Breast epithelium (tissue), 4 donors: ENCODE data around the gene PLSCR1. TPM values are rescaled to one million over a fixed set of nuclear protein-coding genes. Genes with fewer than 3 reads are reported as not detected.
"Not testable (repeated sequence)": the region's sequence is repeated elsewhere in the genome, so short reads cannot be mapped to it uniquely, and the experiment has no call there.

Experiments
- DNase-seq, 2 donors: peaks; one replicate each; pipeline ENCODE4 v3.0.0-alpha.2; 2019; ENCODE audit warnings: low spot score in 2 of 2
- H3K27ac ChIP-seq, 2 donors: fragments of 200-600 bp; sonication (generic) in 1 of 2; one replicate each; pipeline ENCODE4 v1.5.1; 2016 to 2019; ENCODE audit warnings: mild to moderate bottlenecking in 1 of 2
- H3K27me3 ChIP-seq, 2 donors: fragments of 200-600 bp; sonication (generic) in 1 of 2; one replicate each; pipeline versions ENCODE4 v1.5.1 to v1.6.0; 2017 to 2019; ENCODE audit warnings: control low read depth in 1 of 2, mild to moderate bottlenecking in 1 of 2
- H3K36me3 ChIP-seq: fragments of 200-600 bp; one replicate; pipeline ENCODE4 v1.5.1; 2019
- H3K4me1 ChIP-seq, 2 donors: fragments of 200-600 bp; sonication (generic); one replicate each; pipeline ENCODE4 v1.5.1; 2016 to 2019; ENCODE audit warnings: control low read depth in 1 of 2
- H3K4me3 ChIP-seq, 3 donors: fragments of 200-600 bp; sonication (generic); 1 replicate in 2 of 3; 2 replicates in 1 of 3; pipeline ENCODE4 v1.5.1; 2016 to 2019; ENCODE audit warnings: mild to moderate bottlenecking in 3 of 3, moderate library complexity in 2 of 3
- H3K9me3 ChIP-seq, 2 donors: fragments of 200-600 bp; sonication (generic) in 1 of 2; one replicate each; pipeline ENCODE4 v1.5.1; 2016 to 2019; ENCODE audit warnings: control low read depth in 1 of 2
- CTCF ChIP-seq, 3 donors: fragments of 450-650 bp; IDR thresholded peaks; one replicate each; pipeline ENCODE4 v1.5.1; 2016 to 2017; ENCODE audit warnings: antibody characterized with exemption in 3 of 3, mild to moderate bottlenecking in 3 of 3, moderate library complexity in 3 of 3
- POLR2A ChIP-seq: fragments of 450-650 bp; IDR thresholded peaks from one replicate; pipeline ENCODE4 v1.6.1; 2016; ENCODE audit warnings: antibody characterized with exemption, mild to moderate bottlenecking, moderate library complexity
- POLR2AphosphoS5 ChIP-seq, 3 donors: sonication (generic); formaldehyde crosslinking; IDR thresholded peaks; one replicate each; pipeline ENCODE4 v1.6.1; 2017; ENCODE audit warnings: antibody characterized with exemption in 3 of 3
- intact Hi-C: fragments of 100-400 bp; cut with DNase I; formaldehyde crosslinking; loops from one replicate; pipeline ENCODE4 v1.15.1; 2023; ENCODE audit warnings: low total_unique reads
- total RNA-seq, 3 donors: library from RNA; depleted of rRNA; stranded (reverse); fragments of >200 nt; gene quantifications; one replicate each; pipeline ENCODE4 v1.1.0, GENCODE V29; 2016

PLSCR1 gene
- total RNA-seq, 3 donors from 2014 or later, result 81.8 to 149 (median 148) TPM

GRCh38 chr3:146502887-146503460 lies 41.4 kb downstream of the PLSCR1 start:
- DNase-seq, result no peak
- TF ChIP-seq POLR2AphosphoS5 (IDR thresholded peaks at IDR 0.05) (no peak), POLR2A (no peak), CTCF (IDR thresholded peaks at IDR 0.05) (no peak)
- Histone ChIP-seq H3K36me3 (no peaks in the 10 kb centered on the region), H3K9me3 (no peaks in the 10 kb centered on the region), H3K4me3 (no peak overlapping the region), H3K27me3 (no peaks in the 10 kb centered on the region), H3K27ac (peak overlapping the region in 1 of 2 donors; percentile 40), H3K4me1 (peaks cover 0 to 3% of the 10 kb centered on the region in 2 donors)
- intact Hi-C loops, result no loop called here

- intact Hi-C loops, result no loop called here
- Histone ChIP-seq H3K27me3 (no peaks in the 10 kb centered on the region), H3K27ac (no peak overlapping the region), H3K36me3 (no peaks in the 10 kb centered on the region), H3K4me1 (no peaks in the 10 kb centered on the region), H3K4me3 (no peak overlapping the region), H3K9me3 (no peaks in the 10 kb centered on the region)
- no peak for DNase-seq
- TF ChIP-seq POLR2AphosphoS5 (IDR thresholded peaks at IDR 0.05) (no peak), POLR2A (no peak), CTCF (IDR thresholded peaks at IDR 0.05) (no peak)
Observed at GRCh38 chr3:146501752-146502151, 42.7 kb downstream of the PLSCR1 start.

- H3K9me3 ChIP-seq, result no peaks in the 10 kb centered on the region
- intact Hi-C loops, result no loop called here
- H3K4me1 ChIP-seq, result no peaks in the 10 kb centered on the region
- H3K27ac ChIP-seq, result no peak overlapping the region
- no peaks in the 10 kb centered on the region for H3K27me3 ChIP-seq
- DNase-seq, result no peak
- TF ChIP-seq CTCF (IDR thresholded peaks at IDR 0.05), result no peak
- no peak for TF ChIP-seq POLR2A
- TF ChIP-seq POLR2AphosphoS5 (IDR thresholded peaks at IDR 0.05), result no peak
- H3K4me3 ChIP-seq, result no peak overlapping the region
- H3K36me3 ChIP-seq, result no peaks in the 10 kb centered on the region
Observed at GRCh38 chr3:146499701-146500100, 44.7 kb downstream of the PLSCR1 start.

GRCh38 chr3:146498002-146498736 lies 46.2 kb downstream of the PLSCR1 start:
- H3K27ac ChIP-seq, result no peak overlapping the region
- H3K36me3 ChIP-seq, result no peaks in the 10 kb centered on the region
- H3K9me3 ChIP-seq, result no peaks in the 10 kb centered on the region
- TF ChIP-seq CTCF (IDR thresholded peaks at IDR 0.05), result no peak
- no peak for TF ChIP-seq POLR2AphosphoS5 (IDR thresholded peaks at IDR 0.05)
- TF ChIP-seq POLR2A, result no peak
- no peaks in the 10 kb centered on the region for H3K27me3 ChIP-seq
- H3K4me1 ChIP-seq, result no peaks in the 10 kb centered on the region
- H3K4me3 ChIP-seq, result no peak overlapping the region
- intact Hi-C loops, result no loop called here
- no peak for DNase-seq

GRCh38 chr3:146497145-146497843 lies 47.1 kb downstream of the PLSCR1 start:
- H3K36me3 ChIP-seq, intact Hi-C loops, H3K4me1 ChIP-seq, H3K9me3 ChIP-seq, DNase-seq, H3K4me3 ChIP-seq, H3K27me3 ChIP-seq, H3K27ac ChIP-seq: not testable (repeated sequence)
